Testis (tissue), 2 donors: ENCODE measurements around the gene ARPC2.

Source experiments
- CTCF ChIP-seq, 3 experiments: fragments of 450-650 bp in 2 of 3; fragments of 200-600 bp in 1 of 3; sonication (generic) in 1 of 3; IDR thresholded peaks; one replicate each; pipeline ENCODE4 v1.5.1; 2016 to 2019; ENCODE audit warnings: antibody characterized with exemption in 3 of 3, mild to moderate bottlenecking in 2 of 3, moderate library complexity in 1 of 3
- POLR2A ChIP-seq: fragments of 450-650 bp; IDR thresholded peaks from one replicate; pipeline ENCODE4 v1.6.1; 2017; ENCODE audit warnings: antibody characterized with exemption, mild to moderate bottlenecking, moderate library complexity

- TF ChIP-seq CTCF (IDR thresholded peaks at IDR 0.05) (no peak), POLR2A (no peak)
Measured at GRCh38 chr2:218275371-218276072, 58.5 kb downstream of the ARPC2 start.
